GM19324 (cell line): Measurements from ENCODE around the gene ARRB1.
"Not testable (repeated sequence)": the region's sequence is repeated elsewhere in the genome, so short reads cannot be mapped to it uniquely, and the experiment has no call there.

Experiments
- ATAC-seq: cut with Tn5 transposase; IDR thresholded peaks from one replicate; pipeline ENCODE4 v1.9.1; 2021; ENCODE audit warnings: mild to moderate bottlenecking, moderate library complexity; ENCODE audit not compliant: unreplicated experiment, low FRiP score

Gene ARRB1

GRCh38 chr11:75325713-75326438 lies 25.6 kb downstream of the ARRB1 start:
- no peak for ATAC-seq

DNA sequence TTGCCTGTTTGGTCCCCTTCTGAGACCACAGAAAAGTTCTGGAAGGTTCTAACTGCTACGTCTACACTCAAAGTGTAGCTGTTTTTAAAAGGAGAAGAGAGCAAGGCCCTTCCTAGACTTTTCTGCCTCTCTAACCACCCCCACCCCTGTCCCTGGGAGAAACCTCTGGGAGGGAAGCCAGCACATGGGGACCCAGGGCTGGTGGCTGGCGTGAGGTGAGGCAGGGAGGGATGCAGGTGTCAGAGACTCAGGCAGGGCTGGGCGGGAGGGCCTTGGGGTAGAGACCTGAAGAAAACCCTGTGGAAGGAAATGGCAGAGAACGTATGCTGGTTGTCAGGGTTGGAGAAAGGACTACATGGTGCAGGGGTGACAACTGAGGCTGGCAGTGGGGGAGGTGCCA lies 26.7 kb downstream of the ARRB1 start:
- ATAC-seq, result no peak

DNA sequence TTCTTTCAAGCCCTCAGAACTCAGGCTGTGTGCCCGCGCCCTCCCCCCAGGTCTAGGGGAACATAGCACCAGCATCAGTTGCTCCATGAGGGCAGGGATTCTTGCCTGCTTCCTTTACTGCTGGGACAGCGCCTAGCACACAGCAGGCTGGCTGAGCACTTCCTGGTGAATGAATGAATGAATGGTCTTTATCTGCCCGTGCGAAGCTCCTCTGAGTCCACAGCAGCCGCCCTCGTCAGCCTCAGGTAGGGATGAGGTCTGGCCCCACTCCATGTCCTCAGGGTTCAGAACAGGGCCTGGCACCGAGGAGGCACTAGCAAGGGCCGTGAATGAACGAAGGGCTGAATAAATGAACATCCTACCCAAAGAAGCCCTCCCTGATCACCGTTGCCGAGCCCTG lies 27.3 kb downstream of the ARRB1 start:
- ATAC-seq, result no peak

DNA sequence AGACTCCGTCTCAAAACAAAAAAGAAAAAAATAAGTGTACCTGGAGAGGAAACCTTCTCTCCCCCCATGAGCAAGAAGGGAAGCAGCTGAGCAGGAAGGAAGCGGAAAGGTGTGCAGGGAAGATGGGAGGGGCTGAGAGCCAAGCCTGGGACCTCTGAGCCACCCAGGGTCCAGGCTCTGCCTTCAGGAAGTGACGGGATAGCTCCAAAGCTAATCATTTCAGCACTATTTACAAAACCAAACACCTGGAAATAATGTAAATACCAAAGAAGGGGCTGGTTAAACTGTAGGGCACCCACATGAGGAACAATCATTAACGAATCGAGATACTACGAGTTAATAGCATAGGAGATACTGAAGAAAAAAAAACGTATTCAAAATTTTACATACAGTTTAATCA lies 27.9 kb downstream of the ARRB1 start:
- no peak for ATAC-seq

GRCh38 chr11:75320643-75321042 lies 30.8 kb downstream of the ARRB1 start:
- no peak for ATAC-seq

DNA sequence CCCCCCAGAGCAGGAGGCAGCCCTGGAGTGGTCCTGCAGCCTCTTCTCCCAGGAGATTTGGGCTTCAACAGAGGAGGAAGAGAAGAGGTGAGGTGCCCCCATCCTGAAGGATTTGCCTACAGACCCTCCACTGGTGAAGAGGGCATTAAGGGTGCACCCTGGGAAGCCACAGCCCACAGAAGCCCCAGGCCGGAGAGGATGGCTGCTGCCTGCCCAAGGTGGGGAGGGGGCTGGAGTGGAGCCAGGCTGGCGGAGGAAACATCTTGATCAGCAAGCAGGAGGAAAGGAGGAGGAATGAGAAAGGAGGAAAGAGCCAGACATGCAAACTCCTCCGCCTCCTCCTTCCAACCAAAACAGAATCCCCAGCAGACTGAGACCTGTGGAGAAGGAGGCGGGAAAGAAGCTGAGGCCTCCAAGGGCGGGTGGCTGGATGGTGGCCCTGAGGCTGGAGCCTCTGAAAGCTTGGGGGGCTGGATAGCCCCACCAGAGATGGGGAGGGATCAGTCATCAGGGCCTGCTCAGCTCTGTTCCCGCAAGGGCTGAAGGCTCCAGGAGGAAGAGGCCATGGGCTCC lies 31.3 kb downstream of the ARRB1 start:
- no peak for ATAC-seq

GRCh38 chr11:75319035-75319877 lies 32.2 kb downstream of the ARRB1 start:
- no peak for ATAC-seq

- no peak for ATAC-seq
Observed at GRCh38 chr11:75317446-75318122, 33.9 kb downstream of the ARRB1 start.

DNA sequence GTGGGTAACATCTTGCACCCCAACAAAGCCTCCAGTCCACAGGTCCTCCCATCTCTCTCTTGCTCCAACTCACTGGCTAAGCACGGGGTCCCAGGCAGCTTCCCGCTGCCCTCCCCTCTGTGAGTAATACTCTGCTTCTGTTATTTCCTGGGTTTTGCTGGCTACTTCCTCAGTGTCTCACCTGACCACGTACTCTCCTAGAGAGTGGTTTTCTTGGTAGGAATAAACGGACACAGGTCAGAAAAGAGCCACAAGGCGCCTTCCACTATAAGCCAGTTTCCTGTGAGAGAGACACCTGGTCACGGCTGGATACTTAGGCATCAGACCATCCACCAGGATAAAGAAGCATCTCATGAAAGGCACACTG lies 36.0 kb downstream of the ARRB1 start:
- no peak for ATAC-seq

DNA sequence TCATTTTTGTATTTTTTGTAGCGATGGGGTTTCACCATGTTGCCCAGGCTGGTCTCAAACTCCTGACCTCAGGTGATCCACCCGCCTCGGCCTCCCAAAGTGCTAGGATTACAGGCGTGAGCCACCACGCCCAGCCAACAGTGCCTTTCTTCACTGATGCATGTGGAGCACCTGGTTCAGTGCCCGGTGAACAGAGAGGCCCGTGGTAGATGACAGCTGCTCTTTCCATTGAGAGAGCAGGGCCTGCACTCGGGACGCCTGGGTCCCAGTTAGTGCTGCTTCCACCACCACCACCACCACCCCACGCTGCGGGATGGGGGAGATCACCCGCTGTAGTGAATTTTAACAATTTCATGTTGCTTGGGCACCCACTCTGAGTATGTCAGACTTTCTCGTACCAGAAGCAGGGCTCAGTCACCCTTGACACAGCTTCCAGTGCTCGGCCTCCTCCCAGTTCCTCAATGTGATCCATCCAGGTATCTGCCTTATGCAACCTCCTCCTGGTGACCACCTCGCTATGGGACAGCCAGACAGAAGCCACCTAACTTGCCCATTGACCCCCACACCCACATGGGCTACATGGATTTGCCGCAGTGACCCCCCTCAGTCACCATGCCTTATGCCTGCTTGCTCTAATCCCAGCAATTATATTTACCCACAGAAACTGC lies 36.6 kb downstream of the ARRB1 start:
- ATAC-seq, result no peak

- ATAC-seq, result no peak
Observed at GRCh38 chr11:75313513-75314272, 37.8 kb downstream of the ARRB1 start.

GRCh38 chr11:75312346-75312745 lies 39.1 kb downstream of the ARRB1 start:
- ATAC-seq, result no peak

DNA sequence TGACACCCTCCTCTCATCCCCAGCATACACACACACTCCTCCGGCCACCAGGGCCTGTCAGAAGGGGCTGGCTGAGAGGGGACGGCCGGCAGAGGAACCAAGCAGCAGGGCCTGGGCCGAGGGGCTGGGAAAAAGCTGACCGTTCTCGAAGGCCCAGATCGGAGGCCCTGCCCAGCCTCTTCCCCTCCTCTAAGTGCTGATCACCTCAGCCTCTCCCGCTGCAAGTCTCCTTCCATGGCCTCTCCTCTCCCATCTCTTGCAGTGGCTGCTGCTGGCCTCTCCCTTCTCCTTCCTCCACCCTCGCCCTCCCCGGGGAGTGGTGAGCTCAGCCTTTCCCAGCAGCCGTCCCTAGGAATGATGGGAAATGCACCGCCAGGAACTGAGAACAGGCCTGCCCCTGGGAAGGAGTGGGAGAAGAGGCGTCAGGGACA lies 39.6 kb downstream of the ARRB1 start:
- ATAC-seq, result no peak

DNA sequence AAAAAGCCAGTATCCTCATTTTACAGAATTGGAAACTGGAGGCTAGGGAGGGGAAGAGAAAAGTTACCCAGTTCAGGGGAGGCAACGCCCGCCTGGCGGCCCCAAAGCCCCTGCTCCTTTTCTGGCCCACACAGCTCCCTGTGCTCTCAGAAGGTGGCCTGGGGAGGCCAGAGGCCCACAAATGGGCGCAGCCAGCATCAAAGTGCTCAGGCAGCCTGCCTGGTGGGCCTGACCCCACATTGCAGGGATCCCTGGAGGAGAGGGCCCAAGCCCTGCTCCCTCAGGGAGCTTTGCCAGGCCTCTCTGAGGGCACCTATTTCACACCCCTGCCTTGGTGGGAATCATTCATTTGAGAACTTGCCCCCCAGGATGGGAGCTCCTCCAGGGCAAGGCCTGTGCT lies 42.5 kb downstream of the ARRB1 start:
- ATAC-seq, result no peak

GRCh38 chr11:75308116-75308515 lies 43.3 kb downstream of the ARRB1 start:
- no peak for ATAC-seq

DNA sequence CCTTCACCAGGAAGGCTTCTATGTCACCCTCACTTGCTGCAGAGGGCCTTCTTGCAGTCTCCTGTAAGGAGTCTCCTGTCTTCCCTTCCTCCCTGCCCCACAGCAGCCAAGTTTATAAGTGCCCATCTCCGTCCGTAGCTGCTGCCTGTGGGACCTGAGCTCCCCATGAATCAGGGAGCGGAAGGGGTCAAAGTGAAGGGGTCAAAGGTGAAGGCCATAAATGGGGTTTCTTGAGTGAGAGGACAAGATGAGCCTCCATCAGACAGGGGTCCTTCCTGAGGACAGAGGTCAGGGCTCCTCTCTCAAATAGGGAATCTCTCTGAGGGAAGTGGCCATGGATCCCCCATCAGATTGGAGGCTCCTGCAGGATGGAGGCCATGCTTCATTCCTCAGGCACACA lies 44.4 kb downstream of the ARRB1 start:
- no peak for ATAC-seq

GRCh38 chr11:75306529-75306928 lies 44.9 kb downstream of the ARRB1 start:
- no peak for ATAC-seq

DNA sequence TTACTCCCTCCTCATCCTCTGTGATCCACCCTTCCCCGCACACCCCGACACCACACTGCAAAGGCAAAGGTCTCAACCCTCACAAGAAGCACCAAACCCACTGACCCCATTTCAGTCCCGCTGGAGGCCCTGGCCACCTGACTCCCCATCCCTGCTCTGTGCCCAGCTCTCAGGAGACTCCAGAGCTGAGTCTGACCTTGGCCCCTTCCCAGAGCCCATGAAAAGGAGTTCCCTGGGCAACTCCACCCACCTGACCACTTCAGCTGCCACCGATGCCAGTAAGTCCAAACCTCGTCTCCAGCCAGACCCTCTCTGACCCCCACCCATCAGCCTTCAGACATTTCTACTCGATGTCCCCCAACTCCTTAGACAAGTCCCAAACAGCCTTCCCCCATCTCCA lies 45.5 kb downstream of the ARRB1 start:
- ATAC-seq, result no peak

DNA sequence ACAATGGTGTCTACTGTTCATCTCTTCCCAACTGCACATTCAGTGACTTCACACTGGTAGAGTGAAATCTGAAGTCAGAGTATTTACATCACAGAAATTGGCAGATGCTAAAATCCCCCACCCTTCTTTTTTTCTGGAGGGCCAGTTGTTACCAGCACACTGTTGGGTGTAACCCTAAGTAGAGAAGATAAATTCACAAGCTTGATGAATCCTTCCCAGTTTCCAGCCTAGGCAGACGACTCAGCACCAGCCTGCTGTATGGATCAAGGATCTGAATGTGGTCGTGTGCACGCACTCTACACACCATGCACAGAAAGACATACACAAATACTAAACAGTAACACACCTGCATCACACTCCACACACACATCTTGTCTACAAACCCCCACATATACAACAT lies 46.0 kb downstream of the ARRB1 start:
- ATAC-seq, result no peak

GRCh38 chr11:75304941-75305340 lies 46.5 kb downstream of the ARRB1 start:
- ATAC-seq, result not testable (repeated sequence)
